ENCODE data around the gene PHETA2.
"Not testable (repeated sequence)": the region's sequence is repeated elsewhere in the genome, so short reads cannot be mapped to it uniquely, and the experiment has no call there.

The PHETA2 gene

GRCh38 chr22:42111798-42112197 is 37.8 kb downstream of the PHETA2 start:
- no peak for FAIRE-seq

- not testable (repeated sequence) for FAIRE-seq
Measured at GRCh38 chr22:42112793-42113192, 38.7 kb downstream of the PHETA2 start.

- FAIRE-seq = no peak
Measured at GRCh38 chr22:42114721-42115120, 40.7 kb downstream of the PHETA2 start.

- FAIRE-seq = not testable (repeated sequence)
Measured at GRCh38 chr22:42115420-42115830, 41.4 kb downstream of the PHETA2 start.

- FAIRE-seq = no peak
Measured at GRCh38 chr22:42116848-42117424, 42.9 kb downstream of the PHETA2 start.

- FAIRE-seq = not testable (repeated sequence)
Measured at GRCh38 chr22:42120231-42121021, 46.4 kb downstream of the PHETA2 start.

- FAIRE-seq = not testable (repeated sequence)
Measured at GRCh38 chr22:42123529-42123928, 49.5 kb downstream of the PHETA2 start.

- FAIRE-seq = no peak
Measured at GRCh38 chr22:42127606-42128005, 53.6 kb downstream of the PHETA2 start.

- FAIRE-seq = not testable (repeated sequence)
Measured at GRCh38 chr22:42128007-42128406, 54.0 kb downstream of the PHETA2 start.
